ENCODE measurements around the gene DNAJC1.
"Not testable (repeated sequence)": the region's sequence is repeated elsewhere in the genome, so short reads cannot be mapped to it uniquely, and the experiment has no call there.

The DNAJC1 gene

GRCh38 chr10:22003177-22003963, at the start of gene DNAJC1:
TSS of gene DNAJC1 (minus strand) at chr10:22003730. CDS start at chr10:22003434, 296 bp downstream.
- peak within 1 kb of the TSS; percentile 94 for H3K27ac Mint-ChIP-seq
- peak within 1 kb of the TSS; percentile 94 for H3K4me3 Mint-ChIP-seq
- H3K4me1 Mint-ChIP-seq, result peaks cover 45% of the 10 kb centered on the region
- no peaks in the 10 kb centered on the region for H3K9me3 Mint-ChIP-seq
- H3K36me3 Mint-ChIP-seq, result peaks cover 3% of the 10 kb centered on the region
- no peaks in the 10 kb centered on the region for H3K27me3 Mint-ChIP-seq

GRCh38 chr10:22053048-22053447, 49.5 kb upstream of the DNAJC1 start:
- H3K36me3 Mint-ChIP-seq, result peaks cover 4% of the 10 kb centered on the region
- H3K4me3 Mint-ChIP-seq, result no peak overlapping the region
- no peaks in the 10 kb centered on the region for H3K4me1 Mint-ChIP-seq
- no peak overlapping the region for H3K27ac Mint-ChIP-seq
- no peaks in the 10 kb centered on the region for H3K27me3 Mint-ChIP-seq
- peaks cover 4% of the 10 kb centered on the region for H3K9me3 Mint-ChIP-seq

GRCh38 chr10:22049635-22050034, 46.1 kb upstream of the DNAJC1 start:
- Mint-ChIP-seq H3K27me3 (no peaks in the 10 kb centered on the region), H3K4me1 (no peaks in the 10 kb centered on the region), H3K9me3 (no peaks in the 10 kb centered on the region), H3K27ac (no peak overlapping the region), H3K36me3 (no peaks in the 10 kb centered on the region), H3K4me3 (no peak overlapping the region)

DNA sequence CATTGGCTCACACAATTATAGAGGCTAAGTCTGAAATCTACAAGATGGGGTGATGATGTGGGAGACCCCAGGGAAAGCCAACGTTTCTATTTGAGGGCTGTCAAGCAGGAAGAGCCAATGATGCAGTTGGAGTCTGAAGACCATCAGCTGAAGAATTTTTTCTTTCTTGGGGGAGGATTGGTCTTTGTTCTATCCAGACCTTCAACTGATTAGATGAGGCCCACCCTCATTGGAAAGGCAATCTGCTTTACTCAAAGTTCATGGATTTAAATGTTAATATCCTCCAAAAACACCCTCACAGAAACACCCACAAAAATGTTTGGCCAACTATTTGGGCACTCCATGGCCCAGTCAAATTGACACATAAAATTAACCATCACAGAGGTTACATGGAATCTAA, 44.3 kb upstream of the DNAJC1 start:
- Mint-ChIP-seq H3K4me1 (no peaks in the 10 kb centered on the region), H3K4me3 (no peak overlapping the region), H3K9me3 (no peaks in the 10 kb centered on the region), H3K36me3 (no peaks in the 10 kb centered on the region), H3K27me3 (peaks cover 3% of the 10 kb centered on the region), H3K27ac (no peak overlapping the region)

GRCh38 chr10:22043327-22043633, 39.8 kb upstream of the DNAJC1 start:
- Mint-ChIP-seq H3K4me1 (no peaks in the 10 kb centered on the region), H3K27ac (no peak overlapping the region), H3K9me3 (no peaks in the 10 kb centered on the region), H3K27me3 (peaks cover 14% of the 10 kb centered on the region), H3K36me3 (no peaks in the 10 kb centered on the region), H3K4me3 (no peak overlapping the region)

GRCh38 chr10:22042557-22043326, 39.2 kb upstream of the DNAJC1 start:
- Mint-ChIP-seq H3K4me1 (no peaks in the 10 kb centered on the region), H3K36me3 (no peaks in the 10 kb centered on the region), H3K27me3 (peaks cover 14% of the 10 kb centered on the region), H3K4me3 (no peak overlapping the region), H3K9me3 (no peaks in the 10 kb centered on the region), H3K27ac (no peak overlapping the region)

- Mint-ChIP-seq H3K9me3 (peaks cover 9% of the 10 kb centered on the region), H3K36me3 (peaks cover 7% of the 10 kb centered on the region), H3K4me3 (no peak overlapping the region), H3K27me3 (no peaks in the 10 kb centered on the region), H3K4me1 (peaks cover 9% of the 10 kb centered on the region), H3K27ac (no peak overlapping the region)
Observed at GRCh38 chr10:22034333-22034732, 30.8 kb upstream of the DNAJC1 start.

GRCh38 chr10:22032268-22032667, 28.7 kb upstream of the DNAJC1 start:
- H3K9me3 Mint-ChIP-seq, H3K4me3 Mint-ChIP-seq, H3K36me3 Mint-ChIP-seq, H3K27ac Mint-ChIP-seq, H3K27me3 Mint-ChIP-seq: not testable (repeated sequence)
- H3K4me1 Mint-ChIP-seq, result peaks cover 18% of the 10 kb centered on the region

DNA sequence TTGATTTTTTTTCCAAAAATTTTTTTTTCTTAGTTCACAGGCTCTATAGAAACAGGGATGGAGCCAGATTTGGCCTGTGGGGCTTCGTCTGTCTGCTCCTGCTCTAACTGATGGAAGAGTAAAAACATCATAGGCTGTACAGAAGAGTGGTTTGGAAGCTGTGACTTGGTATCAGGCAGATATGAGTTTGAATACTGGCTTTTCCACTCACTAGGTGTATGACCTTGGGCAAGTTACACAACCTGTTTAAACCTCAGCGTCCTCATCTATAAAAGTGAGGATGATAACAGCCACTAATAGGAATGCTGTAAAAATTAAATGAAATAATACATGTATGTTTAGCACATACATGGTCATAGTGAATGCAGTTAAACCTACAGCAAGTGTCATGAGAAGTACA, 26.9 kb upstream of the DNAJC1 start:
- Mint-ChIP-seq H3K27ac (no peak overlapping the region), H3K4me3 (no peak overlapping the region), H3K9me3 (peaks cover 6% of the 10 kb centered on the region), H3K4me1 (peaks cover 18% of the 10 kb centered on the region), H3K36me3 (peaks cover 4% of the 10 kb centered on the region), H3K27me3 (no peaks in the 10 kb centered on the region)

GRCh38 chr10:22029445-22030236, 26.1 kb upstream of the DNAJC1 start:
- Mint-ChIP-seq H3K36me3 (no peaks in the 10 kb centered on the region), H3K27me3 (no peaks in the 10 kb centered on the region), H3K4me3 (peak overlapping the region; percentile 66), H3K27ac (peak overlapping the region; percentile 48), H3K4me1 (peaks cover 19% of the 10 kb centered on the region), H3K9me3 (no peaks in the 10 kb centered on the region)

DNA sequence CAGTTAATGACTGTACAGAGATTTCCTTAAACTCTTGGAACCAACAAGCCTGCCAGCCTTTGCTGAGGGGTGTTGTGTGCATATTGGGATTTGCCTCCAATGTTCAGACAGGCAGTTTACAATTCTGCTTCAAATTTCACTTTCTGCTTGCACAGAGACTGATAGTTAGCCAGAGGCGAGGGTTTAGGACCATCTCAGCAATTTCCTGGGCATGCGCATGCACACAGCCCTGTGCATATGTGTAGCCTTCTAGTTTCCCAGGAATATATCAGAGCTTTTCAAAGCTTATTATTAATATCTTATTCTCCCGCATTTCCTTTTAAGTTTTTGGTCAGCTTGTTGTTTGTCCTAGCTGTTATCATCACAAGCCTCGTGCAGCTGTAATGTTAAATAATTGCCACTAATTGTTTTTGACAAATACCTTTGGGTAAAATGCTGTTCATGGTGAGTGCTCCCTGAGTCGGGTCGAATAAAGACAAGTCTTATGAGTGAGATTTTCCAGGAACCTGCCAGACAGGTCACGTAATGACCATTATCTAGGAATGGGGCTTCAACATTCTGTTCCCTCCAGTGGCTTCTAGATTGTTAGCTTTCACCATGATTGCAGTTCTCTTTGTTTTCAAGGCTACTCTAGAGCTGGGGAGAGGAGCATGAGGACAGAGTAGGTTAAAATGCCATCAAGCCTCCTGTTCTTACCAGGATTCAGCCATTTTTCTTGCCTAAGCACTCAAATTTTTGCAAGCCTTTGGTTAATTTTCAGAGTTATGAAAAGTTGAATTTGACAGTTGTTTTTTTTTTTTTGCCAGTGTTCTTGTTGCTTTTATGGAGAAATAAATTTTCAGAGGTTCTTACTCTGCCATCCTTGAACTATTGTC, 24.1 kb upstream of the DNAJC1 start:
- H3K27me3 Mint-ChIP-seq, result no peaks in the 10 kb centered on the region
- H3K9me3 Mint-ChIP-seq, result no peaks in the 10 kb centered on the region
- no peak overlapping the region for H3K4me3 Mint-ChIP-seq
- H3K27ac Mint-ChIP-seq, result no peak overlapping the region
- peaks cover 36% of the 10 kb centered on the region for H3K4me1 Mint-ChIP-seq
- H3K36me3 Mint-ChIP-seq, result no peaks in the 10 kb centered on the region

- H3K27me3 Mint-ChIP-seq, result no peaks in the 10 kb centered on the region
- H3K36me3 Mint-ChIP-seq, result no peaks in the 10 kb centered on the region
- no peaks in the 10 kb centered on the region for H3K9me3 Mint-ChIP-seq
- H3K4me1 Mint-ChIP-seq, result peaks cover 46% of the 10 kb centered on the region
- H3K27ac Mint-ChIP-seq, result no peak overlapping the region
- H3K4me3 Mint-ChIP-seq, result no peak overlapping the region
Observed at GRCh38 chr10:22026287-22026686, 22.8 kb upstream of the DNAJC1 start.

DNA sequence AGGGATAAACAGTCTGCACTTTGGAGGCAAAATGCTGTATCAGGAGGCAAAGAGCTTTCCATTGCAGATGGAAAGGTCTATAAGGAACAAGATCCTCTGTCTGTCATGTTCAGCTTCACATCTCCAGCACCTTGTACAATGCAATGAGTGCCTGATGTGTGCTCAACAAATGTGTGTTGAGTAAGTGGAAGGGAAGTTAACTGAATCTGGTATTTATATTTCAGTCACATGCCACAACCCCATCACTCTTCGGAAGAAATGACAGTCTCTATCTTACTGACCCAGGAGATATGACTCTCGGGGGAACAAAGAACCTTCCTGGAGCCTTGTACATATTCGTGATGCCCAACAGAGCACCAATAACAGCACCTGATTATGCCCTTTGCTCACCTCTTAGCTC, 20.0 kb upstream of the DNAJC1 start:
- H3K36me3 Mint-ChIP-seq, result no peaks in the 10 kb centered on the region
- no peaks in the 10 kb centered on the region for H3K9me3 Mint-ChIP-seq
- H3K4me1 Mint-ChIP-seq, result peaks cover 28% of the 10 kb centered on the region
- H3K27ac Mint-ChIP-seq, result no peak overlapping the region
- H3K4me3 Mint-ChIP-seq, result no peak overlapping the region
- H3K27me3 Mint-ChIP-seq, result no peaks in the 10 kb centered on the region

DNA sequence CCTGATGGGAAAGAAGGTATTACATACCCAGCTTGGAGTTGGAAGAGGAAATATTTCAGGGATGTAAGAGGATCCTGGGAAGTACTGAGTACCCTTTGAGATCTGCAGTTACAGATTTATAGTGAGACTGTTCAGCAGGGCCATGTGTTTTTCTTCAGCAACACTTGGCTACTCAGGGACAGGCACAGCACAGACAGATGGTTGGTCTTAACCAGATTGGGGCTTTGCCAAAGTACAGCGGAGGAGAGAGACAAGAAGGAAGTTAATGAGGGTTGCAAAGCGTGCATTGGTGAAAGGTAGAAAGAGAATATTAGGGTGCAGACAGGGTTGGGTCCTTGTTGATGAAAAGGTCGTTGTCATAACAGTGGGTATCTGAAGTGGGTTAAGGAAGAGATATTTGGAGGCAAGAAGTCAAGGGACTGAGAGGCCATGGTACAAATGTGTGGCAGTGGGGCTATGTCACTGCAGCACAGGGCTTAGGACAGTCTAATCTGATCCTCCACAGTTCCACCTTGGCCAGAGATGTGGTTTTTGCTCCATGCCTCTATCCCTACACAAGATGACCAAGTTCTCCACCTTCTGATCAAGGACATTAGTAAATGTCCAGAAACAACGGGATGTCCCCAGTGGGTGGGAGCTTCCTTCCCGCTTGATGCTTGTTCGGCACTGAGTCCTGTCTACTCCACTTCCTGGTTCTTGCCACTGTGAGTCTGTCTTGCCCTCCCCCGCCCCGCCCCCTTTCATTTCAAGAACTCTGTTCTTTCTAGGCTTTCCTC, 18.9 kb upstream of the DNAJC1 start:
- Mint-ChIP-seq H3K4me1 (peaks cover 27% of the 10 kb centered on the region), H3K9me3 (no peaks in the 10 kb centered on the region), H3K4me3 (peak overlapping the region; percentile 80), H3K27me3 (no peaks in the 10 kb centered on the region), H3K36me3 (no peaks in the 10 kb centered on the region), H3K27ac (peak overlapping the region; percentile 96)
